GM23338 (cell line): Measurements from ENCODE around the gene RFX4. TPM values are rescaled to one million over a fixed set of nuclear protein-coding genes. Genes with fewer than 3 reads are reported as not detected.

Experiments
- ATAC-seq: fragments of 200-7000 bp; cut with Tn5 transposase; 3 replicates; pipeline ENCODE4 v1.9.1; 2020
- DNase-seq: peaks from one replicate; pipeline ENCODE4 v3.0.0-alpha.2; 2015; ENCODE audit warnings: low spot score
- H2AFZ ChIP-seq: fragments of 200-600 bp; sonication (generic); 2 replicates; pipeline ENCODE4 v1.8.0; 2016; ENCODE audit warnings: antibody characterized with exemption, mild to moderate bottlenecking, moderate library complexity
- H3F3A ChIP-seq: fragments of 200-600 bp; sonication (generic); replicated peaks from 2 replicates; pipeline ENCODE4 v1.8.0; 2017; ENCODE audit warnings: antibody characterized with exemption, mixed run types, low read depth
- H3K27ac ChIP-seq: fragments of 200-600 bp; sonication (generic); 2 replicates; pipeline ENCODE4 v1.6.1; 2016; ENCODE audit warnings: low read depth
- H3K27me3 ChIP-seq: fragments of 200-600 bp; sonication (generic); 2 replicates; pipeline ENCODE4 v1.8.0; 2016; ENCODE audit warnings: mild to moderate bottlenecking, mixed run types, moderate library complexity; ENCODE audit not compliant: insufficient read depth
- H3K36me3 ChIP-seq: fragments of 200-600 bp; sonication (generic); 2 replicates; pipeline ENCODE4 v1.8.0; 2016; ENCODE audit warnings: mild to moderate bottlenecking; ENCODE audit not compliant: insufficient read depth
- H3K4me1 ChIP-seq: fragments of 200-600 bp; sonication (generic); 2 replicates; pipeline ENCODE4 v1.8.0; 2016; ENCODE audit warnings: mild to moderate bottlenecking, moderate library complexity; ENCODE audit not compliant: insufficient read depth
- H3K4me2 ChIP-seq: fragments of 200-600 bp; sonication (generic); 2 replicates; pipeline ENCODE4 v1.7.1; 2017; ENCODE audit warnings: mixed run types
- H3K4me3 ChIP-seq: fragments of 200-600 bp; sonication (generic); 2 replicates; pipeline ENCODE4 v1.6.1; 2016; ENCODE audit warnings: mixed run types
- H3K79me2 ChIP-seq: fragments of 200-600 bp; sonication (generic); replicated peaks from 2 replicates; pipeline ENCODE4 v1.8.0; 2017; ENCODE audit warnings: mild to moderate bottlenecking; ENCODE audit not compliant: insufficient read depth
- H3K9me2 ChIP-seq: fragments of 200-600 bp; sonication (generic); 2 replicates; pipeline ENCODE4 v1.8.0; 2017; ENCODE audit not compliant: insufficient read depth
- H4K20me1 ChIP-seq: fragments of 200-600 bp; sonication (generic); replicated peaks from 2 replicates; pipeline ENCODE4 v1.8.0; 2017; ENCODE audit warnings: mild to moderate bottlenecking; ENCODE audit not compliant: insufficient read depth
- H3K27ac Mint-ChIP-seq: 2 replicates; pipeline ENCODE4 v1.8.0; 2020; ENCODE audit warnings: inconsistent platforms, mild to moderate bottlenecking, moderate library complexity, mixed read lengths
- H3K27me3 Mint-ChIP-seq: 3 replicates; pipeline ENCODE4 v1.8.0; 2022; ENCODE audit warnings: low read depth, mild to moderate bottlenecking, moderate library complexity, mixed read lengths, inconsistent platforms; ENCODE audit not compliant: insufficient read depth, poor library complexity
- H3K36me3 Mint-ChIP-seq: 3 replicates; pipeline ENCODE4 v1.8.0; 2021; ENCODE audit warnings: low read depth, mild to moderate bottlenecking, inconsistent platforms, moderate library complexity, mixed read lengths
- H3K4me1 Mint-ChIP-seq: 3 replicates; pipeline ENCODE4 v1.8.0; 2020; ENCODE audit warnings: mild to moderate bottlenecking, inconsistent platforms, mixed read lengths
- H3K4me3 Mint-ChIP-seq: 3 replicates; pipeline ENCODE4 v1.8.0; 2021; ENCODE audit warnings: moderate library complexity, mild to moderate bottlenecking, inconsistent platforms, mixed read lengths
- H3K9me3 Mint-ChIP-seq: 3 replicates; pipeline ENCODE4 v1.8.0; 2020; ENCODE audit warnings: moderate library complexity, mild to moderate bottlenecking, inconsistent platforms, mixed read lengths
- CREB1 ChIP-seq: fragments of 250-450 bp; sonication (Bioruptor Pico); IDR thresholded peaks from 2 replicates; pipeline ENCODE4 v1.5.0; 2020; ENCODE audit warnings: low read depth, mild to moderate bottlenecking, moderate library complexity
- EZH2 ChIP-seq: fragments of 200-600 bp; sonication (generic); IDR thresholded peaks from one replicate; pipeline ENCODE4 v1.8.0; 2017; ENCODE audit warnings: antibody characterized with exemption, mild to moderate bottlenecking, low read depth; ENCODE audit not compliant: unreplicated experiment
- EZH2phosphoT487 ChIP-seq: fragments of 200-600 bp; sonication (generic); IDR thresholded peaks from one replicate; pipeline ENCODE4 v1.8.1; 2018; ENCODE audit warnings: antibody characterized with exemption; ENCODE audit not compliant: unreplicated experiment
- JUNB ChIP-seq: IDR thresholded peaks from one replicate; pipeline ENCODE4 v1.6.1; 2016; ENCODE audit warnings: antibody characterized with exemption; ENCODE audit not compliant: unreplicated experiment
- NANOG ChIP-seq: IDR thresholded peaks from 2 replicates; pipeline ENCODE4 v1.6.1; 2016; ENCODE audit warnings: antibody characterized with exemption, borderline replicate concordance
- POLR2AphosphoS5 ChIP-seq: IDR thresholded peaks from 2 replicates; pipeline ENCODE4 v1.6.1; 2016; ENCODE audit warnings: antibody characterized with exemption, low read depth
- STAT1 ChIP-seq: IDR thresholded peaks from one replicate; pipeline ENCODE4 v1.6.1; 2016; ENCODE audit warnings: antibody characterized with exemption; ENCODE audit not compliant: unreplicated experiment
- ZNF114 ChIP-seq: fragments of 250-450 bp; sonication (Bioruptor Pico); IDR thresholded peaks from 2 replicates; pipeline ENCODE4 v1.5.0; 2020; ENCODE audit warnings: mild to moderate bottlenecking, moderate library complexity
- ZNF331 ChIP-seq: fragments of 250-450 bp; sonication (Bioruptor Pico); IDR thresholded peaks from 2 replicates; pipeline ENCODE4 v1.5.0; 2020; ENCODE audit warnings: low read depth, mild to moderate bottlenecking, moderate library complexity
- polyA plus RNA-seq: library from polyadenylated mRNA; unstranded; fragments of >200 nt; fragmentation: Nextera tagmentation; extraction: Ambion mirVana; gene quantifications from 2 replicates; pipeline ENCODE4 v1.2.1, GENCODE V29; 2016
- total RNA-seq: library from RNA; depleted of rRNA; stranded (reverse); fragments of >200 nt; shearing (Covaris generic); gene quantifications from 2 replicates; pipeline ENCODE4 v1.2.3, GENCODE V29; 2014
- TF ChIP-seq, protein P1 (sequence below), 2 experiments: fragments of 200-600 bp in 1 of 2; sonication (generic) in 1 of 2; conservative IDR thresholded peaks; 2 replicates each; pipeline versions ENCODE4 v1.5.1 to v1.6.1; 2016 to 2017; ENCODE audit warnings: antibody characterized with exemption in 2 of 2, low read depth in 2 of 2, mild to moderate bottlenecking in 2 of 2, moderate library complexity in 1 of 2
- TF ChIP-seq, protein P2 (sequence below): IDR thresholded peaks from 2 replicates; pipeline ENCODE4 v1.6.1; 2016; ENCODE audit warnings: antibody characterized with exemption
- TF ChIP-seq, protein P3 (sequence below): fragments of 250-450 bp; sonication (Bioruptor Pico); IDR thresholded peaks from 2 replicates; pipeline ENCODE4 v1.5.0; 2020; ENCODE audit warnings: mild to moderate bottlenecking, moderate library complexity
- TF ChIP-seq, protein P4 (sequence below): IDR thresholded peaks from one replicate; pipeline ENCODE4 v1.6.1; 2018; ENCODE audit warnings: antibody characterized with exemption; ENCODE audit not compliant: unreplicated experiment

The RFX4 gene
- total and polyA plus RNA-seq, 2 experiments from 2014 or later, result 0.23 TPM; not detected in 1

DNA sequence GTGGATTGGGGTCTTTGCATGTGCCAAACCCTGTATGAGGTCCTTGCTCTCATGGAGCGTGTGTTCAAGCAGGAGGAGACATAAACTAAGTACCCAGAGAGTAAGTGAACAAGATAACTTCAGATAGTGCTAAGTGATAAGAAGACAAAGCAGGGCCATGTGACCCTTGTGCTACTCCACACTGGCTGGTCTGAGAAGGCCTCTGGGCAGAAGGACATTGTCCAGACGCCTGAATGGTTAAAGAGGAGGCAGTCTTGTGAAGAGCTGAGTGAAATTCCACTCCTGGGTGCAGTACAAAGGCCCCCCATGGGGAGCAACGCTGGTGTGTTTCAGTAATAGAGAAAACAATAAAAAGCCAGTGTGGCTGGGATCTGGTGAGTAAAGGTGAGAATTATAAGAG, 98.4 kb downstream of the RFX4 start:
- ATAC-seq (no peak), DNase-seq (no peak)
- Histone ChIP-seq H3K4me1 (peaks cover 17% of the 10 kb centered on the region), H3K9me2 (peaks cover 9% of the 10 kb centered on the region; the same call in 1 of the 2 replicates), H3K36me3 (no peaks in the 10 kb centered on the region), H4K20me1 (no peaks in the 10 kb centered on the region), H3K27me3 (no peaks in the 10 kb centered on the region), H3K4me2 (no peak overlapping the region), H3K79me2 (no peaks in the 10 kb centered on the region), H3F3A (no peaks in the 10 kb centered on the region), H3K27ac (no peak overlapping the region), H3K4me3 (no peak overlapping the region), H2AFZ (peak overlapping the region; percentile 72; the same call in 1 of the 2 replicates)
- Mint-ChIP-seq H3K36me3 (no peaks in the 10 kb centered on the region), H3K4me1 (peaks cover 16% of the 10 kb centered on the region; the same call in 2 of the 3 replicates), H3K4me3 (no peak overlapping the region), H3K9me3 (no peaks in the 10 kb centered on the region), H3K27ac (no peak overlapping the region), H3K27me3 (no peaks in the 10 kb centered on the region)
- TF ChIP-seq ZNF114 (CRISPR knock-in tag) (no peak), NANOG (no peak), JUNB (no peak), EZH2 (no peak), EZH2phosphoT487 (no peak), STAT1 (no peak), CREB1 (CRISPR knock-in tag) (no peak), ZNF331 (CRISPR knock-in tag) (no peak), POLR2AphosphoS5 (no peak)
- TF ChIP-seq, protein P1, sequence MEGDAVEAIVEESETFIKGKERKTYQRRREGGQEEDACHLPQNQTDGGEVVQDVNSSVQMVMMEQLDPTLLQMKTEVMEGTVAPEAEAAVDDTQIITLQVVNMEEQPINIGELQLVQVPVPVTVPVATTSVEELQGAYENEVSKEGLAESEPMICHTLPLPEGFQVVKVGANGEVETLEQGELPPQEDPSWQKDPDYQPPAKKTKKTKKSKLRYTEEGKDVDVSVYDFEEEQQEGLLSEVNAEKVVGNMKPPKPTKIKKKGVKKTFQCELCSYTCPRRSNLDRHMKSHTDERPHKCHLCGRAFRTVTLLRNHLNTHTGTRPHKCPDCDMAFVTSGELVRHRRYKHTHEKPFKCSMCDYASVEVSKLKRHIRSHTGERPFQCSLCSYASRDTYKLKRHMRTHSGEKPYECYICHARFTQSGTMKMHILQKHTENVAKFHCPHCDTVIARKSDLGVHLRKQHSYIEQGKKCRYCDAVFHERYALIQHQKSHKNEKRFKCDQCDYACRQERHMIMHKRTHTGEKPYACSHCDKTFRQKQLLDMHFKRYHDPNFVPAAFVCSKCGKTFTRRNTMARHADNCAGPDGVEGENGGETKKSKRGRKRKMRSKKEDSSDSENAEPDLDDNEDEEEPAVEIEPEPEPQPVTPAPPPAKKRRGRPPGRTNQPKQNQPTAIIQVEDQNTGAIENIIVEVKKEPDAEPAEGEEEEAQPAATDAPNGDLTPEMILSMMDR (conservative IDR thresholded peaks at IDR 0.05; ENCODE audit: low read depth in 2 of 2), result no peak
- TF ChIP-seq, protein P2, sequence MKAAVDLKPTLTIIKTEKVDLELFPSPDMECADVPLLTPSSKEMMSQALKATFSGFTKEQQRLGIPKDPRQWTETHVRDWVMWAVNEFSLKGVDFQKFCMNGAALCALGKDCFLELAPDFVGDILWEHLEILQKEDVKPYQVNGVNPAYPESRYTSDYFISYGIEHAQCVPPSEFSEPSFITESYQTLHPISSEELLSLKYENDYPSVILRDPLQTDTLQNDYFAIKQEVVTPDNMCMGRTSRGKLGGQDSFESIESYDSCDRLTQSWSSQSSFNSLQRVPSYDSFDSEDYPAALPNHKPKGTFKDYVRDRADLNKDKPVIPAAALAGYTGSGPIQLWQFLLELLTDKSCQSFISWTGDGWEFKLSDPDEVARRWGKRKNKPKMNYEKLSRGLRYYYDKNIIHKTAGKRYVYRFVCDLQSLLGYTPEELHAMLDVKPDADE, result no peak
- TF ChIP-seq, protein P3, sequence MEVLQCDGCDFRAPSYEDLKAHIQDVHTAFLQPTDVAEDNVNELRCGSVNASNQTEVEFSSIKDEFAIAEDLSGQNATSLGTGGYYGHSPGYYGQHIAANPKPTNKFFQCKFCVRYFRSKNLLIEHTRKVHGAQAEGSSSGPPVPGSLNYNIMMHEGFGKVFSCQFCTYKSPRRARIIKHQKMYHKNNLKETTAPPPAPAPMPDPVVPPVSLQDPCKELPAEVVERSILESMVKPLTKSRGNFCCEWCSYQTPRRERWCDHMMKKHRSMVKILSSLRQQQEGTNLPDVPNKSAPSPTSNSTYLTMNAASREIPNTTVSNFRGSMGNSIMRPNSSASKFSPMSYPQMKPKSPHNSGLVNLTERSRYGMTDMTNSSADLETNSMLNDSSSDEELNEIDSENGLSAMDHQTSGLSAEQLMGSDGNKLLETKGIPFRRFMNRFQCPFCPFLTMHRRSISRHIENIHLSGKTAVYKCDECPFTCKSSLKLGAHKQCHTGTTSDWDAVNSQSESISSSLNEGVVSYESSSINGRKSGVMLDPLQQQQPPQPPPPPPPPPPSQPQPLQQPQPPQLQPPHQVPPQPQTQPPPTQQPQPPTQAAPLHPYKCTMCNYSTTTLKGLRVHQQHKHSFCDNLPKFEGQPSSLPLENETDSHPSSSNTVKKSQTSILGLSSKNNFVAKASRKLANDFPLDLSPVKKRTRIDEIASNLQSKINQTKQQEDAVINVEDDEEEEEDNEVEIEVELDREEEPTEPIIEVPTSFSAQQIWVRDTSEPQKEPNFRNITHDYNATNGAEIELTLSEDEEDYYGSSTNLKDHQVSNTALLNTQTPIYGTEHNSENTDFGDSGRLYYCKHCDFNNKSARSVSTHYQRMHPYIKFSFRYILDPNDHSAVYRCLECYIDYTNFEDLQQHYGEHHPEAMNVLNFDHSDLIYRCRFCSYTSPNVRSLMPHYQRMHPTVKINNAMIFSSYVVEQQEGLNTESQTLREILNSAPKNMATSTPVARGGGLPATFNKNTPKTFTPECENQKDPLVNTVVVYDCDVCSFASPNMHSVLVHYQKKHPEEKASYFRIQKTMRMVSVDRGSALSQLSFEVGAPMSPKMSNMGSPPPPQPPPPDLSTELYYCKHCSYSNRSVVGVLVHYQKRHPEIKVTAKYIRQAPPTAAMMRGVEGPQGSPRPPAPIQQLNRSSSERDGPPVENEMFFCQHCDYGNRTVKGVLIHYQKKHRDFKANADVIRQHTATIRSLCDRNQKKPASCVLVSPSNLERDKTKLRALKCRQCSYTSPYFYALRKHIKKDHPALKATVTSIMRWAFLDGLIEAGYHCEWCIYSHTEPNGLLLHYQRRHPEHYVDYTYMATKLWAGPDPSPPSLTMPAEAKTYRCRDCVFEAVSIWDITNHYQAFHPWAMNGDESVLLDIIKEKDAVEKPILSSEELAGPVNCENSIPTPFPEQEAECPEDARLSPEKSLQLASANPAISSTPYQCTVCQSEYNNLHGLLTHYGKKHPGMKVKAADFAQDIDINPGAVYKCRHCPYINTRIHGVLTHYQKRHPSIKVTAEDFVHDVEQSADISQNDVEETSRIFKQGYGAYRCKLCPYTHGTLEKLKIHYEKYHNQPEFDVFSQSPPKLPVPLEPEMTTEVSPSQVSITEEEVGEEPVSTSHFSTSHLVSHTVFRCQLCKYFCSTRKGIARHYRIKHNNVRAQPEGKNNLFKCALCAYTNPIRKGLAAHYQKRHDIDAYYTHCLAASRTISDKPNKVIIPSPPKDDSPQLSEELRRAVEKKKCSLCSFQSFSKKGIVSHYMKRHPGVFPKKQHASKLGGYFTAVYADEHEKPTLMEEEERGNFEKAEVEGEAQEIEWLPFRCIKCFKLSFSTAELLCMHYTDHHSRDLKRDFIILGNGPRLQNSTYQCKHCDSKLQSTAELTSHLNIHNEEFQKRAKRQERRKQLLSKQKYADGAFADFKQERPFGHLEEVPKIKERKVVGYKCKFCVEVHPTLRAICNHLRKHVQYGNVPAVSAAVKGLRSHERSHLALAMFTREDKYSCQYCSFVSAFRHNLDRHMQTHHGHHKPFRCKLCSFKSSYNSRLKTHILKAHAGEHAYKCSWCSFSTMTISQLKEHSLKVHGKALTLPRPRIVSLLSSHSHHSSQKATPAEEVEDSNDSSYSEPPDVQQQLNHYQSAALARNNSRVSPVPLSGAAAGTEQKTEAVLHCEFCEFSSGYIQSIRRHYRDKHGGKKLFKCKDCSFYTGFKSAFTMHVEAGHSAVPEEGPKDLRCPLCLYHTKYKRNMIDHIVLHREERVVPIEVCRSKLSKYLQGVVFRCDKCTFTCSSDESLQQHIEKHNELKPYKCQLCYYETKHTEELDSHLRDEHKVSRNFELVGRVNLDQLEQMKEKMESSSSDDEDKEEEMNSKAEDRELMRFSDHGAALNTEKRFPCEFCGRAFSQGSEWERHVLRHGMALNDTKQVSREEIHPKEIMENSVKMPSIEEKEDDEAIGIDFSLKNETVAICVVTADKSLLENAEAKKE, result no peak
- TF ChIP-seq, protein P4, sequence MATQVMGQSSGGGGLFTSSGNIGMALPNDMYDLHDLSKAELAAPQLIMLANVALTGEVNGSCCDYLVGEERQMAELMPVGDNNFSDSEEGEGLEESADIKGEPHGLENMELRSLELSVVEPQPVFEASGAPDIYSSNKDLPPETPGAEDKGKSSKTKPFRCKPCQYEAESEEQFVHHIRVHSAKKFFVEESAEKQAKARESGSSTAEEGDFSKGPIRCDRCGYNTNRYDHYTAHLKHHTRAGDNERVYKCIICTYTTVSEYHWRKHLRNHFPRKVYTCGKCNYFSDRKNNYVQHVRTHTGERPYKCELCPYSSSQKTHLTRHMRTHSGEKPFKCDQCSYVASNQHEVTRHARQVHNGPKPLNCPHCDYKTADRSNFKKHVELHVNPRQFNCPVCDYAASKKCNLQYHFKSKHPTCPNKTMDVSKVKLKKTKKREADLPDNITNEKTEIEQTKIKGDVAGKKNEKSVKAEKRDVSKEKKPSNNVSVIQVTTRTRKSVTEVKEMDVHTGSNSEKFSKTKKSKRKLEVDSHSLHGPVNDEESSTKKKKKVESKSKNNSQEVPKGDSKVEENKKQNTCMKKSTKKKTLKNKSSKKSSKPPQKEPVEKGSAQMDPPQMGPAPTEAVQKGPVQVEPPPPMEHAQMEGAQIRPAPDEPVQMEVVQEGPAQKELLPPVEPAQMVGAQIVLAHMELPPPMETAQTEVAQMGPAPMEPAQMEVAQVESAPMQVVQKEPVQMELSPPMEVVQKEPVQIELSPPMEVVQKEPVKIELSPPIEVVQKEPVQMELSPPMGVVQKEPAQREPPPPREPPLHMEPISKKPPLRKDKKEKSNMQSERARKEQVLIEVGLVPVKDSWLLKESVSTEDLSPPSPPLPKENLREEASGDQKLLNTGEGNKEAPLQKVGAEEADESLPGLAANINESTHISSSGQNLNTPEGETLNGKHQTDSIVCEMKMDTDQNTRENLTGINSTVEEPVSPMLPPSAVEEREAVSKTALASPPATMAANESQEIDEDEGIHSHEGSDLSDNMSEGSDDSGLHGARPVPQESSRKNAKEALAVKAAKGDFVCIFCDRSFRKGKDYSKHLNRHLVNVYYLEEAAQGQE, result no peak
